ENCODE measurements around the gene PCBP3.

The PCBP3 gene

GRCh38 chr21:45918835-45919447 is 275.4 kb downstream of the PCBP3 start:
- DNase-seq, result no peak

GRCh38 chr21:45919593-45919992 is 276.1 kb downstream of the PCBP3 start:
- DNase-seq, result no peak

GRCh38 chr21:45920824-45921600 is 277.5 kb downstream of the PCBP3 start:
- DNase-seq, result no peak

- DNase-seq, result no peak
These were observed 278.4 kb downstream of the PCBP3 start for GRCh38 chr21:45921917-45922316.

GRCh38 chr21:45922648-45923047 is 279.1 kb downstream of the PCBP3 start:
- DNase-seq, result no peak

- peak in 3 of 4 experiments; percentile 51 to 70 (median 53) for DNase-seq
These were observed 279.6 kb downstream of the PCBP3 start for GRCh38 chr21:45923146-45923545.

- no peak for DNase-seq
These were observed 282.8 kb downstream of the PCBP3 start for GRCh38 chr21:45926281-45926680.

GRCh38 chr21:45927032-45927431 is 283.5 kb downstream of the PCBP3 start:
- no peak for DNase-seq

GRCh38 chr21:45927851-45928850 is 284.6 kb downstream of the PCBP3 start:
- DNase-seq, result no peak

GRCh38 chr21:45929449-45929848 is 285.9 kb downstream of the PCBP3 start:
- no peak for DNase-seq

GRCh38 chr21:45930231-45930760 is 286.8 kb downstream of the PCBP3 start:
- no peak for DNase-seq

- DNase-seq, result no peak
These were observed 287.3 kb downstream of the PCBP3 start for GRCh38 chr21:45930792-45931191.

- DNase-seq, result no peak
These were observed 288.0 kb downstream of the PCBP3 start for GRCh38 chr21:45931397-45931969.

GRCh38 chr21:45932922-45933502 is 289.5 kb downstream of the PCBP3 start:
- no peak for DNase-seq

- no peak for DNase-seq
These were observed 290.6 kb downstream of the PCBP3 start for GRCh38 chr21:45934085-45934484.

- DNase-seq, result no peak
These were observed 291.0 kb downstream of the PCBP3 start for GRCh38 chr21:45934554-45934953.

GRCh38 chr21:45935628-45936027 is 292.1 kb downstream of the PCBP3 start:
- DNase-seq, result no peak

- no peak for DNase-seq
These were observed 294.4 kb downstream of the PCBP3 start for GRCh38 chr21:45937721-45938452.

- DNase-seq, result no peak
These were observed 294.9 kb downstream of the PCBP3 start for GRCh38 chr21:45938453-45938755.

- DNase-seq, result no peak
These were observed 295.4 kb downstream of the PCBP3 start for GRCh38 chr21:45938811-45939520.

- no peak for DNase-seq
These were observed 296.1 kb downstream of the PCBP3 start for GRCh38 chr21:45939521-45940045.
